GM23338 (cell line): ENCODE results near the gene PPIL1. TPM values are rescaled to one million over a fixed set of nuclear protein-coding genes. Genes with fewer than 3 reads are reported as not detected.

Source experiments
- ATAC-seq: fragments of 200-7000 bp; cut with Tn5 transposase; 3 replicates; pipeline ENCODE4 v1.9.1; 2020
- DNase-seq: peaks from one replicate; pipeline ENCODE4 v3.0.0-alpha.2; 2015; ENCODE audit warnings: low spot score
- H2AFZ ChIP-seq: fragments of 200-600 bp; sonication (generic); 2 replicates; pipeline ENCODE4 v1.8.0; 2016; ENCODE audit warnings: antibody characterized with exemption, mild to moderate bottlenecking, moderate library complexity
- H3F3A ChIP-seq: fragments of 200-600 bp; sonication (generic); replicated peaks from 2 replicates; pipeline ENCODE4 v1.8.0; 2017; ENCODE audit warnings: antibody characterized with exemption, mixed run types, low read depth
- H3K27ac ChIP-seq: fragments of 200-600 bp; sonication (generic); 2 replicates; pipeline ENCODE4 v1.6.1; 2016; ENCODE audit warnings: low read depth
- H3K27me3 ChIP-seq: fragments of 200-600 bp; sonication (generic); 2 replicates; pipeline ENCODE4 v1.8.0; 2016; ENCODE audit warnings: mild to moderate bottlenecking, mixed run types, moderate library complexity; ENCODE audit not compliant: insufficient read depth
- H3K36me3 ChIP-seq: fragments of 200-600 bp; sonication (generic); 2 replicates; pipeline ENCODE4 v1.8.0; 2016; ENCODE audit warnings: mild to moderate bottlenecking; ENCODE audit not compliant: insufficient read depth
- H3K4me1 ChIP-seq: fragments of 200-600 bp; sonication (generic); 2 replicates; pipeline ENCODE4 v1.8.0; 2016; ENCODE audit warnings: mild to moderate bottlenecking, moderate library complexity; ENCODE audit not compliant: insufficient read depth
- H3K4me2 ChIP-seq: fragments of 200-600 bp; sonication (generic); 2 replicates; pipeline ENCODE4 v1.7.1; 2017; ENCODE audit warnings: mixed run types
- H3K4me3 ChIP-seq: fragments of 200-600 bp; sonication (generic); 2 replicates; pipeline ENCODE4 v1.6.1; 2016; ENCODE audit warnings: mixed run types
- H3K79me2 ChIP-seq: fragments of 200-600 bp; sonication (generic); replicated peaks from 2 replicates; pipeline ENCODE4 v1.8.0; 2017; ENCODE audit warnings: mild to moderate bottlenecking; ENCODE audit not compliant: insufficient read depth
- H3K9me2 ChIP-seq: fragments of 200-600 bp; sonication (generic); 2 replicates; pipeline ENCODE4 v1.8.0; 2017; ENCODE audit not compliant: insufficient read depth
- H4K20me1 ChIP-seq: fragments of 200-600 bp; sonication (generic); replicated peaks from 2 replicates; pipeline ENCODE4 v1.8.0; 2017; ENCODE audit warnings: mild to moderate bottlenecking; ENCODE audit not compliant: insufficient read depth
- H3K27ac Mint-ChIP-seq: 2 replicates; pipeline ENCODE4 v1.8.0; 2020; ENCODE audit warnings: inconsistent platforms, mild to moderate bottlenecking, moderate library complexity, mixed read lengths
- H3K27me3 Mint-ChIP-seq: 3 replicates; pipeline ENCODE4 v1.8.0; 2022; ENCODE audit warnings: low read depth, mild to moderate bottlenecking, moderate library complexity, mixed read lengths, inconsistent platforms; ENCODE audit not compliant: insufficient read depth, poor library complexity
- H3K36me3 Mint-ChIP-seq: 3 replicates; pipeline ENCODE4 v1.8.0; 2021; ENCODE audit warnings: low read depth, mild to moderate bottlenecking, inconsistent platforms, moderate library complexity, mixed read lengths
- H3K4me1 Mint-ChIP-seq: 3 replicates; pipeline ENCODE4 v1.8.0; 2020; ENCODE audit warnings: mild to moderate bottlenecking, inconsistent platforms, mixed read lengths
- H3K4me3 Mint-ChIP-seq: 3 replicates; pipeline ENCODE4 v1.8.0; 2021; ENCODE audit warnings: moderate library complexity, mild to moderate bottlenecking, inconsistent platforms, mixed read lengths
- H3K9me3 Mint-ChIP-seq: 3 replicates; pipeline ENCODE4 v1.8.0; 2020; ENCODE audit warnings: moderate library complexity, mild to moderate bottlenecking, inconsistent platforms, mixed read lengths
- CREB1 ChIP-seq: fragments of 250-450 bp; sonication (Bioruptor Pico); IDR thresholded peaks from 2 replicates; pipeline ENCODE4 v1.5.0; 2020; ENCODE audit warnings: low read depth, mild to moderate bottlenecking, moderate library complexity
- CTCF ChIP-seq, 2 experiments: fragments of 200-600 bp in 1 of 2; sonication (generic) in 1 of 2; conservative IDR thresholded peaks; 2 replicates each; pipeline versions ENCODE4 v1.5.1 to v1.6.1; 2016 to 2017; ENCODE audit warnings: antibody characterized with exemption in 2 of 2, low read depth in 2 of 2, mild to moderate bottlenecking in 2 of 2, moderate library complexity in 1 of 2
- ETS1 ChIP-seq: IDR thresholded peaks from 2 replicates; pipeline ENCODE4 v1.6.1; 2016; ENCODE audit warnings: antibody characterized with exemption
- EZH2 ChIP-seq: fragments of 200-600 bp; sonication (generic); IDR thresholded peaks from one replicate; pipeline ENCODE4 v1.8.0; 2017; ENCODE audit warnings: antibody characterized with exemption, mild to moderate bottlenecking, low read depth; ENCODE audit not compliant: unreplicated experiment
- EZH2phosphoT487 ChIP-seq: fragments of 200-600 bp; sonication (generic); IDR thresholded peaks from one replicate; pipeline ENCODE4 v1.8.1; 2018; ENCODE audit warnings: antibody characterized with exemption; ENCODE audit not compliant: unreplicated experiment
- JUNB ChIP-seq: IDR thresholded peaks from one replicate; pipeline ENCODE4 v1.6.1; 2016; ENCODE audit warnings: antibody characterized with exemption; ENCODE audit not compliant: unreplicated experiment
- NANOG ChIP-seq: IDR thresholded peaks from 2 replicates; pipeline ENCODE4 v1.6.1; 2016; ENCODE audit warnings: antibody characterized with exemption, borderline replicate concordance
- POLR2AphosphoS5 ChIP-seq: IDR thresholded peaks from 2 replicates; pipeline ENCODE4 v1.6.1; 2016; ENCODE audit warnings: antibody characterized with exemption, low read depth
- REST ChIP-seq: IDR thresholded peaks from one replicate; pipeline ENCODE4 v1.6.1; 2018; ENCODE audit warnings: antibody characterized with exemption; ENCODE audit not compliant: unreplicated experiment
- STAT1 ChIP-seq: IDR thresholded peaks from one replicate; pipeline ENCODE4 v1.6.1; 2016; ENCODE audit warnings: antibody characterized with exemption; ENCODE audit not compliant: unreplicated experiment
- ZNF114 ChIP-seq: fragments of 250-450 bp; sonication (Bioruptor Pico); IDR thresholded peaks from 2 replicates; pipeline ENCODE4 v1.5.0; 2020; ENCODE audit warnings: mild to moderate bottlenecking, moderate library complexity
- ZNF331 ChIP-seq: fragments of 250-450 bp; sonication (Bioruptor Pico); IDR thresholded peaks from 2 replicates; pipeline ENCODE4 v1.5.0; 2020; ENCODE audit warnings: low read depth, mild to moderate bottlenecking, moderate library complexity
- ZNF462 ChIP-seq: fragments of 250-450 bp; sonication (Bioruptor Pico); IDR thresholded peaks from 2 replicates; pipeline ENCODE4 v1.5.0; 2020; ENCODE audit warnings: mild to moderate bottlenecking, moderate library complexity
- polyA plus RNA-seq: library from polyadenylated mRNA; unstranded; fragments of >200 nt; fragmentation: Nextera tagmentation; extraction: Ambion mirVana; gene quantifications from 2 replicates; pipeline ENCODE4 v1.2.1, GENCODE V29; 2016
- total RNA-seq: library from RNA; depleted of rRNA; stranded (reverse); fragments of >200 nt; shearing (Covaris generic); gene quantifications from 2 replicates; pipeline ENCODE4 v1.2.3, GENCODE V29; 2014

The PPIL1 gene
- total and polyA plus RNA-seq, 2 experiments from 2014 or later, result 57.3 to 79.4 TPM

- no peaks in the 10 kb centered on the region for H3K27me3 ChIP-seq
- no peak overlapping the region for H3K27ac Mint-ChIP-seq
- H2AFZ ChIP-seq, result no peak overlapping the region
- ATAC-seq (no peak), DNase-seq (no peak)
- TF ChIP-seq POLR2AphosphoS5, result no peak
- TF ChIP-seq CREB1 (CRISPR knock-in tag), result no peak
- no peak for TF ChIP-seq ZNF114 (CRISPR knock-in tag)
- TF ChIP-seq EZH2, result no peak
- TF ChIP-seq EZH2phosphoT487, result no peak
- TF ChIP-seq STAT1, result no peak
- TF ChIP-seq CTCF (conservative IDR thresholded peaks at IDR 0.05; ENCODE audit: low read depth in 2 of 2), result no peak
- TF ChIP-seq JUNB, result no peak
- no peak for TF ChIP-seq REST
- TF ChIP-seq ZNF462 (CRISPR knock-in tag), result no peak
- TF ChIP-seq ZNF331 (CRISPR knock-in tag), result no peak
- TF ChIP-seq NANOG, result no peak
- no peak for TF ChIP-seq ETS1
- H3K4me2 ChIP-seq, result no peak overlapping the region
- peaks cover 67% of the 10 kb centered on the region for H3K36me3 Mint-ChIP-seq
- peaks cover 4% of the 10 kb centered on the region; the same call in 1 of the 2 replicates for H4K20me1 ChIP-seq
- H3K27ac ChIP-seq, result no peak overlapping the region
- peaks cover 39% of the 10 kb centered on the region for H3K79me2 ChIP-seq
- no peaks in the 10 kb centered on the region for H3K9me2 ChIP-seq
- no peak overlapping the region for H3K4me3 Mint-ChIP-seq
- peaks cover 24% of the 10 kb centered on the region for H3K36me3 ChIP-seq
- peaks cover 29% of the 10 kb centered on the region for H3K4me1 Mint-ChIP-seq
- no peak overlapping the region for H3K4me3 ChIP-seq
- peaks cover 12% of the 10 kb centered on the region for H3K27me3 Mint-ChIP-seq
- peaks cover 14% of the 10 kb centered on the region; the same call in 2 of the 3 replicates for H3K9me3 Mint-ChIP-seq
- peaks cover 15% of the 10 kb centered on the region; the same call in 1 of the 2 replicates for H3F3A ChIP-seq
- H3K4me1 ChIP-seq, result peaks cover 13% of the 10 kb centered on the region
These were observed 18.9 kb downstream of the PPIL1 start for GRCh38 chr6:36855750-36856149.
